HepG2 (cell line): Measurements from ENCODE around the gene MSI2. TPM values are rescaled to one million over a fixed set of nuclear protein-coding genes. Genes with fewer than 3 reads are reported as not detected.

ENCODE experiments used
- ATF1 ChIP-seq: IDR thresholded peaks from 2 replicates; pipeline ENCODE4 v1.6.1; 2016; ENCODE audit warnings: mild to moderate bottlenecking, control low read depth
- ATRX ChIP-seq: sonication (generic); formaldehyde crosslinking; IDR thresholded peaks from 2 replicates; pipeline ENCODE4 v1.4.0; 2020; ENCODE audit warnings: missing genetic modification reagents, borderline replicate concordance
- BRD4 ChIP-seq: sonication (generic); formaldehyde crosslinking; IDR thresholded peaks from 2 replicates; pipeline ENCODE4 v1.4.0; 2020; ENCODE audit warnings: missing genetic modification reagents
- FOXK1 ChIP-seq: sonication (generic); formaldehyde crosslinking; IDR thresholded peaks from 2 replicates; pipeline ENCODE4 v1.4.0; 2020; ENCODE audit warnings: low read depth, missing genetic modification reagents, borderline replicate concordance
- GPBP1L1 ChIP-seq: sonication (generic); formaldehyde crosslinking; IDR thresholded peaks from 2 replicates; pipeline ENCODE4 v1.5.0; 2020; ENCODE audit warnings: mild to moderate bottlenecking, missing genetic modification reagents
- KAT8 ChIP-seq: IDR thresholded peaks from 2 replicates; pipeline ENCODE4 v1.6.1; 2016; ENCODE audit warnings: missing genetic modification reagents, missing compliant biosample characterization
- MZF1 ChIP-seq: sonication (generic); formaldehyde crosslinking; IDR thresholded peaks from 2 replicates; pipeline ENCODE4 v1.8.1; 2023; ENCODE audit warnings: mild to moderate bottlenecking, missing genetic modification reagents, borderline replicate concordance
- PAWR ChIP-seq: sonication (generic); formaldehyde crosslinking; IDR thresholded peaks from 2 replicates; pipeline ENCODE4 v1.4.0; 2020; ENCODE audit warnings: missing genetic modification reagents, mild to moderate bottlenecking, borderline replicate concordance
- RFX3 ChIP-seq: IDR thresholded peaks from 2 replicates; pipeline ENCODE4 v1.6.1; 2016; ENCODE audit warnings: missing biosample characterization, missing genetic modification reagents
- RFXAP ChIP-seq: sonication (generic); formaldehyde crosslinking; IDR thresholded peaks from 2 replicates; pipeline ENCODE4 v1.4.0; 2020; ENCODE audit warnings: missing genetic modification reagents, borderline replicate concordance
- SP1 ChIP-seq, 2 experiments: fragments of 450-650 bp in 1 of 2; sonication (generic) in 1 of 2; formaldehyde crosslinking in 1 of 2; IDR thresholded peaks; 2 replicates each; pipeline versions ENCODE4 v1.4.0 to v1.6.1; 2016 to 2020; ENCODE audit warnings: missing genetic modification reagents in 1 of 2
- SP2 ChIP-seq: sonication (generic); formaldehyde crosslinking; IDR thresholded peaks from 2 replicates; pipeline ENCODE4 v1.5.1; 2020; ENCODE audit warnings: mild to moderate bottlenecking, missing genetic modification reagents
- SRSF4 ChIP-seq: fragments of 200-400 bp; formaldehyde crosslinking; IDR thresholded peaks from one replicate; pipeline ENCODE4 v1.6.1; 2018; ENCODE audit warnings: mild to moderate bottlenecking, low read depth, low read length, moderate library complexity; ENCODE audit not compliant: poor library complexity, severe bottlenecking
- TBX3 ChIP-seq: fragments of 450-650 bp; IDR thresholded peaks from 2 replicates; pipeline ENCODE4 v1.6.1; 2017; ENCODE audit warnings: antibody characterized with exemption, mild to moderate bottlenecking, inconsistent platforms, borderline replicate concordance
- ZHX1 ChIP-seq: sonication (generic); formaldehyde crosslinking; IDR thresholded peaks from 2 replicates; pipeline ENCODE4 v1.8.1; 2022; ENCODE audit warnings: low read depth, mild to moderate bottlenecking, missing genetic modification reagents
- ZMYM4 ChIP-seq: sonication (generic); formaldehyde crosslinking; IDR thresholded peaks from 2 replicates; pipeline ENCODE4 v1.8.1; 2023; ENCODE audit warnings: mild to moderate bottlenecking, missing genetic modification reagents
- ZNF124 ChIP-seq: sonication (generic); formaldehyde crosslinking; IDR thresholded peaks from 2 replicates; pipeline ENCODE4 v1.4.0; 2020; ENCODE audit warnings: missing genetic modification reagents
- ZNF276 ChIP-seq: sonication (generic); formaldehyde crosslinking; IDR thresholded peaks from 2 replicates; pipeline ENCODE4 v1.4.0; 2020; ENCODE audit warnings: mild to moderate bottlenecking, low read depth, missing genetic modification reagents
- ZNF30 ChIP-seq: sonication (generic); formaldehyde crosslinking; IDR thresholded peaks from 2 replicates; pipeline ENCODE4 v1.5.0; 2020; ENCODE audit warnings: mild to moderate bottlenecking, missing genetic modification reagents
- ZNF441 ChIP-seq: sonication (generic); formaldehyde crosslinking; IDR thresholded peaks from 2 replicates; pipeline ENCODE4 v1.7.0; 2021; ENCODE audit warnings: missing genetic modification reagents, borderline replicate concordance
- ZNF770 ChIP-seq: sonication (generic); formaldehyde crosslinking; IDR thresholded peaks from 2 replicates; pipeline ENCODE4 v1.5.0; 2020; ENCODE audit warnings: mild to moderate bottlenecking, missing genetic modification reagents
- polyA plus RNA-seq, 8 experiments: library from polyadenylated mRNA; depleted of rRNA in 3 of 8; stranded (reverse) in 7 of 8; unstranded in 1 of 8; fragments of >200 nt; fragmentation: Illumina TruSeq in 4 of 8; extraction: Trizol in 4 of 8; gene quantifications; 2 replicates each; pipeline versions ENCODE4 v1.2.1 to v1.2.3, GENCODE V29; 2011 to 2016; ENCODE audit warnings: low read depth in 4 of 8, missing spikeins in 1 of 8, mixed read lengths in 1 of 8; ENCODE audit not compliant: insufficient read depth in 1 of 8
- total RNA-seq, 5 experiments: library from RNA; depleted of rRNA; stranded (reverse); fragments of >200 nt; fragmentation: Illumina TruSeq; extraction: Trizol; gene quantifications; 2 replicates each; pipeline ENCODE4 v1.2.3, GENCODE V29; 2016; ENCODE audit warnings: low read depth in 1 of 5

MSI2 gene
- total and polyA plus RNA-seq, 2 of the 13 experiments (the other 11 are each of a cell fraction or from before 2014, with no cell fraction given), result 77.5 to 78.4 TPM

GRCh38 chr17:57440522-57441269 is 184.4 kb downstream of the MSI2 start (continued):
- TF ChIP-seq FOXK1 (CRISPR knock-in tag) (0 out of 2 replicates have a peak, but pooled peaks have one; percentile 7), GPBP1L1 (CRISPR knock-in tag) (no peak), SRSF4 (no peak), BRD4 (no peak), RFX3 (no peak), ZNF770 (peak; percentile 73), ZNF30 (CRISPR knock-in tag) (no peak), ZNF441 (no peak), ZNF124 (no peak), ZNF276 (CRISPR knock-in tag) (no peak), TBX3 (no peak), SP1 (IDR thresholded peaks at IDR 0.05) (no peak), SP1 (CRISPR knock-in tag; IDR thresholded peaks at IDR 0.05) (no peak), RFXAP (CRISPR knock-in tag) (0 out of 2 replicates have a peak, but pooled peaks have one; percentile 43), ATF1 (no peak), SP2 (CRISPR knock-in tag) (no peak), ZMYM4 (CRISPR knock-in tag) (peak; percentile 55; the same call in 1 of the 2 replicates), PAWR (no peak), KAT8 (CRISPR knock-in tag) (no peak), ZHX1 (CRISPR knock-in tag) (no peak), ATRX (CRISPR knock-in tag) (no peak), MZF1 (CRISPR knock-in tag) (no peak)
